A673 (cell line): Measurements from ENCODE around the gene DUSP6.

Experiments
- EZH2 ChIP-seq: fragments of 200-600 bp; sonication (generic); IDR thresholded peaks from 2 replicates; pipeline ENCODE4 v1.6.1; 2017; ENCODE audit warnings: borderline replicate concordance, low read depth, mild to moderate bottlenecking, mixed read lengths, antibody characterized with exemption, low read length; ENCODE audit not compliant: poor library complexity, severe bottlenecking
- TF ChIP-seq, protein P1 (sequence below): fragments of 300-800, 200-600 bp; sonication (generic); conservative IDR thresholded peaks from 2 replicates; pipeline ENCODE4 v1.5.1; 2017; ENCODE audit warnings: low read depth, mild to moderate bottlenecking, antibody characterized with exemption, low read length, moderate library complexity, mixed read lengths

DNA sequence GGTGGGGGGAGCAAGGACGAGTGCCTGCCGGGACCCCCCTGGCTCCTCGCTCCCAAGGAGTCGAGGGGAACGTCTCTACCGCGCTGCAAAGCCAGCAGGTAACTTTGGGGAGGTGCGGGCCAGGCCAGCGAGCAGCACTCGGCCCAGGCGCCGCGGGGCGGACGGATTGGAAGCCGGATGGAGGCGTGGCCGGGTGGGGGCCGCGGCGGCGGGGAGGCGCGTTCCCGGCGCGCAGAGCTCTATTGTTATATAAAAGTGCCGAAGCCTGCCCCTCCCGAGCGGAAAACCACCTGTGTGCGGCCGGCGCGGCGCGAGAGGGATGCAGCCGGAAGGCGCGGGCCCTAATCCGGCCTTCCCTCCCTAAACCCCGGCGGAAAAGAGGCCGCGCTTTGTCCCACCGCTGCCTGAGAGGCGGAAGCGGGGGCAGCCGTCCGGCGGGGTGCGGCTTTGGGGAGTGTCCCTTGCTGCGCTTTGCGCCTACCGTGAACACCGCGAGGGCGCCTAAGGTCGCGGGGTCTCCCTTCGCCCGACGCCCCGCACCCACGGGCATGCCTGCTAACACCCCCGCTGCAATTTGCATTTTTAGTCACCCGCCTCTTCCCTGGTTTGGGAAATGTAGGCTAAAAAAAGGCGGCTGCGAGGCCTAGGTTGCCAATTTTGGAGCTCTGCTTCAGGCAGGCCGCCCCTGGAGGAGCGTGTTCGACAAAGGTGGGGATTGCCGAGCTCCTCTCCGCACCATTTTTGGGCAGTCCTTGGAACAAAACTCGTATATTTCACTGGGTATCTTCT, 1.7 kb upstream of the DUSP6 start:
- TF ChIP-seq, protein P1, sequence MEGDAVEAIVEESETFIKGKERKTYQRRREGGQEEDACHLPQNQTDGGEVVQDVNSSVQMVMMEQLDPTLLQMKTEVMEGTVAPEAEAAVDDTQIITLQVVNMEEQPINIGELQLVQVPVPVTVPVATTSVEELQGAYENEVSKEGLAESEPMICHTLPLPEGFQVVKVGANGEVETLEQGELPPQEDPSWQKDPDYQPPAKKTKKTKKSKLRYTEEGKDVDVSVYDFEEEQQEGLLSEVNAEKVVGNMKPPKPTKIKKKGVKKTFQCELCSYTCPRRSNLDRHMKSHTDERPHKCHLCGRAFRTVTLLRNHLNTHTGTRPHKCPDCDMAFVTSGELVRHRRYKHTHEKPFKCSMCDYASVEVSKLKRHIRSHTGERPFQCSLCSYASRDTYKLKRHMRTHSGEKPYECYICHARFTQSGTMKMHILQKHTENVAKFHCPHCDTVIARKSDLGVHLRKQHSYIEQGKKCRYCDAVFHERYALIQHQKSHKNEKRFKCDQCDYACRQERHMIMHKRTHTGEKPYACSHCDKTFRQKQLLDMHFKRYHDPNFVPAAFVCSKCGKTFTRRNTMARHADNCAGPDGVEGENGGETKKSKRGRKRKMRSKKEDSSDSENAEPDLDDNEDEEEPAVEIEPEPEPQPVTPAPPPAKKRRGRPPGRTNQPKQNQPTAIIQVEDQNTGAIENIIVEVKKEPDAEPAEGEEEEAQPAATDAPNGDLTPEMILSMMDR: no peak
- TF ChIP-seq EZH2: no peak
